ENCODE data around the gene MX2. TPM values are rescaled to one million over a fixed set of nuclear protein-coding genes. Genes with fewer than 3 reads are reported as not detected.

MX2 gene
- total and polyA plus RNA-seq, 2 of the 4 experiments (the other 2 are of a cell fraction), result 0.53 to 0.54 TPM

GRCh38 chr21:41364308-41364707 lies 2.5 kb downstream of the MX2 start:
- ChIA-PET POLR2A (ENCODE audit: unreplicated experiment) (no interaction called here), CTCF (no interaction called here)
- Histone ChIP-seq H2AFZ (replicated peaks; ENCODE audit: low read length, poor library complexity) (no peak overlapping the region), H2BK5ac (ENCODE audit: low read depth, low read length, poor library complexity, severe bottlenecking) (no peak overlapping the region), H3K18ac (ENCODE audit: low read depth, low read length) (no peak overlapping the region), H3K4ac (ENCODE audit: low read depth, low read length) (no peak overlapping the region), H2AK5ac (ENCODE audit: low read depth, low read length) (no peak overlapping the region), H3K23ac (ENCODE audit: low read depth, low read length) (no peak overlapping the region), H3K79me1 (ENCODE audit: low read depth in 1 of 2, low read length in 2 of 2) (no peaks in the 10 kb centered on the region), H3K4me1 (ENCODE audit: control insufficient read depth, insufficient read depth, low read length) (peaks cover 8% of the 10 kb centered on the region), H2BK20ac (ENCODE audit: low read depth, low read length) (no peak overlapping the region), H3K56ac (ENCODE audit: extremely low read depth, insufficient read depth, low read length) (no peak overlapping the region), H2BK120ac (ENCODE audit: low read depth, low read length) (no peak overlapping the region), H3K9ac (ENCODE audit: low read depth, low read length) (no peak overlapping the region), H4K8ac (ENCODE audit: low read depth in 2 of 2, low read length in 2 of 2) (no peak overlapping the region), H4K20me1 (ENCODE audit: insufficient read depth, low read length) (no peaks in the 10 kb centered on the region), H3K27me3 (ENCODE audit: control insufficient read depth, insufficient read depth, low read length) (no peaks in the 10 kb centered on the region), H3K9me3 (ENCODE audit: control insufficient read depth, insufficient read depth, low read length) (no peaks in the 10 kb centered on the region), H3K27ac (ENCODE audit: insufficient read depth, low read length) (no peak overlapping the region), H4K91ac (ENCODE audit: insufficient read depth, low read depth, low read length) (no peak overlapping the region), H3K9me1 (ENCODE audit: insufficient read depth, low read length) (no peaks in the 10 kb centered on the region; the same call in 1 of the 2 replicates), H3K4me3 (ENCODE audit: insufficient read depth, low read depth, low read length) (no peak overlapping the region), H3K14ac (replicated peaks; ENCODE audit: low read depth, low read length) (no peak overlapping the region), H4K5ac (ENCODE audit: low read depth, low read length) (no peak overlapping the region), H2BK15ac (ENCODE audit: low read depth, low read length) (no peak overlapping the region), H3K4me2 (ENCODE audit: low read depth, low read length) (no peak overlapping the region), H2AK9ac (replicated peaks; ENCODE audit: low read depth, low read length, poor library complexity) (no peak overlapping the region), H3K36me3 (ENCODE audit: control insufficient read depth, insufficient read depth, low read length) (no peaks in the 10 kb centered on the region)
- in situ Hi-C loops (cut with MboI; ENCODE audit: low sequenced_read_pairs) (no loop called here), dilution Hi-C loops (cut with HindIII; ENCODE audit: low sequenced_read_pairs, unreplicated experiment) (no loop called here), intact Hi-C loops (cut with micrococcal nuclease) (loop anchor here (5.0 kb wide), 1 partner anchor 58 kb away; no protein-coding TSS in a partner anchor)
- no CpG with 5 or more reads among the region's 6 CpGs for WGBS, 2 experiments (ENCODE audit: extremely low coverage in 2 of 2, insufficient read length in 1 of 2)
- ATAC-seq (ENCODE audit: low read depth), result no peak
- TF ChIP-seq FOS (IDR thresholded peaks at IDR 0.05; ENCODE audit: low read depth, low read length), result no peak
- no peak for TF ChIP-seq MAZ (IDR thresholded peaks at IDR 0.05; ENCODE audit: borderline replicate concordance, low read depth, low read length)
- TF ChIP-seq RAD21 (IDR thresholded peaks at IDR 0.05; ENCODE audit: low read length), result no peak
- no peak for TF ChIP-seq RFX5 (IDR thresholded peaks at IDR 0.05; ENCODE audit: low read depth, low read length)
- TF ChIP-seq BHLHE40 (IDR thresholded peaks at IDR 0.05; ENCODE audit: low read depth, low read length), result no peak
- DNase-seq, result no peak
- no TSS peak for BruUV-seq (replicated peaks)
